Activated CD8-positive, alpha-beta T cell treated with anti-CD3 and anti-CD28 coated beads for 36 hours (primary cell): ENCODE data around the gene PEF1. TPM values are rescaled to one million over a fixed set of nuclear protein-coding genes. Genes with fewer than 3 reads are reported as not detected.

ENCODE experiments used
- ATAC-seq: fragments of 200-7000 bp; cut with Tn5 transposase; one replicate; pipeline ENCODE4 v1.10.0; 2021; ENCODE audit warnings: mild to moderate bottlenecking, moderate library complexity
- CTCF ChIA-PET: fragments of 350-600 bp; sonication (Branson Sonifier 250); formaldehyde crosslinking; loops from one replicate; lab custom pipeline; 2021; ENCODE audit warnings: antibody characterized with exemption; lab: Charles Lee
- POLR2A ChIA-PET: fragments of 350-600 bp; sonication (Branson Sonifier 250); formaldehyde crosslinking; loops from one replicate; lab custom pipeline; 2021; ENCODE audit warnings: antibody characterized with exemption; lab: Charles Lee
- DNase-seq: peaks from one replicate; pipeline ENCODE4 v3.0.0-alpha.2; 2020
- H3K27ac Mint-ChIP-seq: one replicate; pipeline ENCODE4 v1.8.0; 2021; ENCODE audit warnings: mild to moderate bottlenecking, mixed read lengths
- H3K27me3 Mint-ChIP-seq: one replicate; pipeline ENCODE4 v1.8.0; 2021; ENCODE audit warnings: mixed read lengths
- H3K36me3 Mint-ChIP-seq: one replicate; pipeline ENCODE4 v1.8.0; 2021; ENCODE audit warnings: low read depth, mixed read lengths
- H3K4me1 Mint-ChIP-seq: one replicate; pipeline ENCODE4 v1.8.0; 2021; ENCODE audit warnings: low read depth, mixed read lengths
- H3K4me3 Mint-ChIP-seq: one replicate; pipeline ENCODE4 v1.8.0; 2021; ENCODE audit warnings: mild to moderate bottlenecking, moderate library complexity, mixed read lengths
- H3K9me3 Mint-ChIP-seq: one replicate; pipeline ENCODE4 v1.8.0; 2021; ENCODE audit warnings: mixed read lengths
- intact Hi-C: fragments of 100-400 bp; cut with micrococcal nuclease; formaldehyde crosslinking; loops from one replicate; pipeline ENCODE4 v1.10.0; 2022
- total RNA-seq, 2 experiments: library from RNA; stranded (reverse); gene quantifications; one replicate each; pipeline ENCODE4 v1.2.3, GENCODE V29; 2021
- TF ChIP-seq, protein P1 (sequence below): fragments of 200-600 bp; IDR thresholded peaks from one replicate; pipeline ENCODE4 v1.8.0; 2022; ENCODE audit warnings: antibody characterized with exemption, mild to moderate bottlenecking

PEF1 gene
- total RNA-seq, 2 experiments from 2014 or later, result 58.1 to 61.9 TPM

GRCh38 chr1:31583082-31583994 lies 61.3 kb downstream of the PEF1 start:
- TF ChIP-seq, protein P1, sequence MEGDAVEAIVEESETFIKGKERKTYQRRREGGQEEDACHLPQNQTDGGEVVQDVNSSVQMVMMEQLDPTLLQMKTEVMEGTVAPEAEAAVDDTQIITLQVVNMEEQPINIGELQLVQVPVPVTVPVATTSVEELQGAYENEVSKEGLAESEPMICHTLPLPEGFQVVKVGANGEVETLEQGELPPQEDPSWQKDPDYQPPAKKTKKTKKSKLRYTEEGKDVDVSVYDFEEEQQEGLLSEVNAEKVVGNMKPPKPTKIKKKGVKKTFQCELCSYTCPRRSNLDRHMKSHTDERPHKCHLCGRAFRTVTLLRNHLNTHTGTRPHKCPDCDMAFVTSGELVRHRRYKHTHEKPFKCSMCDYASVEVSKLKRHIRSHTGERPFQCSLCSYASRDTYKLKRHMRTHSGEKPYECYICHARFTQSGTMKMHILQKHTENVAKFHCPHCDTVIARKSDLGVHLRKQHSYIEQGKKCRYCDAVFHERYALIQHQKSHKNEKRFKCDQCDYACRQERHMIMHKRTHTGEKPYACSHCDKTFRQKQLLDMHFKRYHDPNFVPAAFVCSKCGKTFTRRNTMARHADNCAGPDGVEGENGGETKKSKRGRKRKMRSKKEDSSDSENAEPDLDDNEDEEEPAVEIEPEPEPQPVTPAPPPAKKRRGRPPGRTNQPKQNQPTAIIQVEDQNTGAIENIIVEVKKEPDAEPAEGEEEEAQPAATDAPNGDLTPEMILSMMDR, result no peak
- DNase-seq (no peak), ATAC-seq (no peak)
- Mint-ChIP-seq H3K27ac (no peak overlapping the region), H3K9me3 (no peaks in the 10 kb centered on the region), H3K36me3 (no peaks in the 10 kb centered on the region), H3K4me1 (no peaks in the 10 kb centered on the region), H3K4me3 (no peak overlapping the region), H3K27me3 (peaks cover 5% of the 10 kb centered on the region)
- ChIA-PET CTCF (no interaction called here), POLR2A (no interaction called here)
- intact Hi-C loops, result no loop called here

GRCh38 chr1:31581821-31582810 lies 62.6 kb downstream of the PEF1 start:
- no peaks in the 10 kb centered on the region for H3K9me3 Mint-ChIP-seq
- DNase-seq (no peak), ATAC-seq (no peak)
- ChIA-PET CTCF (no interaction called here), POLR2A (interaction anchor here (0.7 kb wide), 1 partner anchor 53 kb away, joined by 3 read pairs; no protein-coding TSS in a partner anchor)
- intact Hi-C loops, result no loop called here
- H3K36me3 Mint-ChIP-seq, result no peaks in the 10 kb centered on the region
- TF ChIP-seq, protein P1, result no peak
- H3K27ac Mint-ChIP-seq, result no peak overlapping the region
- no peaks in the 10 kb centered on the region for H3K4me1 Mint-ChIP-seq
- peaks cover 2% of the 10 kb centered on the region for H3K27me3 Mint-ChIP-seq
- no peak overlapping the region for H3K4me3 Mint-ChIP-seq

DNA sequence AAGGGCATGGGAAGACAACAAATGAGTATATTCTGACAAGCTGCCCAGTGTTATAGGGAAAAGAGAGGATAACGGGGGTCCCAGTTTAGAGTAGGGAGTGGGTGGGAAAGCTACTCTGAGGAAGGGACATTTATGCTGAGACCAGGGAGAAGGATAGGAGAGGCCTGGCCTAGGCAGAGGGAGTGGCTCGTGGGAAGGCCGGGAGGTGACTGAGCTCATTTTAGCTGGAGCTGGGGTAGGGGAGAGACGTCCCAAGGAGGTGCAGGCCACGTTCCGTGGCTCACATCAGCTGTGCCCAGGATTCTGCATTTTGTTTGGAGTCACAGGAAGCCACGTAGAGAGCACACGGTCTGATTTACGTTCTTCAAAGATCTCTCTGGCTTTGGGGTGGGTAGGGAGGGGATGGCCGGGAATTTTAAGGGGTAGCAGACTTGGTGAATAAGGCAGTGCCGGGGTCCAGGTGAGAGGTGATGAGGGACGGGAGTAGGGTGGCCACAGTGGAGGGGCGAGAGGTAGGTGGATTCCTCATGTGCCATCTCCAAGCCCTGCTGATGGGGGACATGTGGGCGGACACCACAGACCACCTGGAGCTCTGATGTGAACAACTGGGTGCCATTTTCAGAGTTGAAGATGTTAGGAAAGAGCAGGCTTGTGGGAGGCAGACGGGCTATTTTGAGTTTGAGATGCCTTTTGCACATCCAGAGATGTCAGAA lies 63.6 kb downstream of the PEF1 start:
- Mint-ChIP-seq H3K36me3 (no peaks in the 10 kb centered on the region), H3K4me1 (no peaks in the 10 kb centered on the region), H3K27me3 (peaks cover 5% of the 10 kb centered on the region), H3K9me3 (no peaks in the 10 kb centered on the region), H3K4me3 (no peak overlapping the region), H3K27ac (no peak overlapping the region)
- TF ChIP-seq, protein P1, result no peak
- ChIA-PET CTCF (interaction anchor here (1.3 kb wide), 1 partner anchor 32 kb away, joined by 6 read pairs; no protein-coding TSS in a partner anchor), POLR2A (no interaction called here)
- DNase-seq (no peak), ATAC-seq (no peak)
- intact Hi-C loops, result no loop called here

- H3K9me3 Mint-ChIP-seq, result no peaks in the 10 kb centered on the region
- POLR2A ChIA-PET, result no interaction called here
Observed at GRCh38 chr1:31580513-31580870, 64.2 kb downstream of the PEF1 start.

More at GRCh38 chr1:31580513-31580870, 64.2 kb downstream of the PEF1 start:
- DNase-seq, result no peak
- Mint-ChIP-seq H3K36me3 (no peaks in the 10 kb centered on the region), H3K27me3 (peaks cover 5% of the 10 kb centered on the region), H3K4me1 (no peaks in the 10 kb centered on the region), H3K4me3 (no peak overlapping the region), H3K27ac (no peak overlapping the region)
- CTCF ChIA-PET, result interaction anchor here (1.3 kb wide), 1 partner anchor 31 kb away, joined by 6 read pairs; no protein-coding TSS in a partner anchor
- intact Hi-C loops, result no loop called here
- TF ChIP-seq, protein P1, result no peak
- no peak for ATAC-seq

Other genes starting within 250 kb of the PEF1 start
- under 1 TPM in 1 of 2 experiments, not detected in 1; 0.16 TPM for gene SERINC2, start 231.7 kb downstream of the PEF1 start, total RNA-seq
- not detected for gene TINAGL1, start 68.4 kb downstream of the PEF1 start, total RNA-seq
- gene HCRTR1, start 27.2 kb downstream of the PEF1 start, total RNA-seq, result not detected
- under 1 TPM in 1 of 2 experiments, not detected in 1; 0.34 TPM for gene COL16A1, start 59.1 kb upstream of the PEF1 start, total RNA-seq
- under 1 TPM; 0.54 to 0.56 TPM for gene ADGRB2, start 119.5 kb upstream of the PEF1 start, total RNA-seq
- not detected for gene SPOCD1, start 171.1 kb upstream of the PEF1 start, total RNA-seq